ENCODE measurements around the gene CEBPE.

The CEBPE gene

GRCh38 chr14:23118506-23119362, at the start of gene CEBPE:
CEBPE (minus strand) TSS chr14:23119255; CDS start chr14:23119091, 164 bp downstream.
- DNase-seq (ENCODE audit: low read depth in 1 of 2, low spot score in 1 of 2): no peak

GRCh38 chr14:23168246-23168645, 49.2 kb upstream of the CEBPE start:
- DNase-seq (ENCODE audit: low read depth in 1 of 2, low spot score in 1 of 2): no peak

- DNase-seq (ENCODE audit: low read depth in 1 of 2, low spot score in 1 of 2): no peak
Measured at GRCh38 chr14:23167116-23167847, 48.2 kb upstream of the CEBPE start.

GRCh38 chr14:23164949-23165348, 45.9 kb upstream of the CEBPE start:
- no peak for DNase-seq (ENCODE audit: low read depth in 1 of 2, low spot score in 1 of 2)

GRCh38 chr14:23164250-23164649, 45.2 kb upstream of the CEBPE start:
- no peak for DNase-seq (ENCODE audit: low read depth in 1 of 2, low spot score in 1 of 2)

- DNase-seq (ENCODE audit: low read depth in 1 of 2, low spot score in 1 of 2): no peak
Measured at GRCh38 chr14:23163830-23164229, 44.8 kb upstream of the CEBPE start.

GRCh38 chr14:23162800-23163199, 43.7 kb upstream of the CEBPE start:
- DNase-seq (ENCODE audit: low read depth in 1 of 2, low spot score in 1 of 2): no peak

GRCh38 chr14:23162005-23162404, 43.0 kb upstream of the CEBPE start:
- no peak for DNase-seq (ENCODE audit: low read depth in 1 of 2, low spot score in 1 of 2)

- DNase-seq (ENCODE audit: low read depth in 1 of 2, low spot score in 1 of 2): no peak
Measured at GRCh38 chr14:23160924-23161522, 42.0 kb upstream of the CEBPE start.

- DNase-seq (ENCODE audit: low read depth in 1 of 2, low spot score in 1 of 2): no peak
Measured at GRCh38 chr14:23159532-23159931, 40.5 kb upstream of the CEBPE start.

- no peak for DNase-seq (ENCODE audit: low read depth in 1 of 2, low spot score in 1 of 2)
Measured at GRCh38 chr14:23158779-23159178, 39.7 kb upstream of the CEBPE start.

- no peak for DNase-seq (ENCODE audit: low read depth in 1 of 2, low spot score in 1 of 2)
Measured at GRCh38 chr14:23154964-23155587, 36.0 kb upstream of the CEBPE start.

- no peak for DNase-seq (ENCODE audit: low read depth in 1 of 2, low spot score in 1 of 2)
Measured at GRCh38 chr14:23153851-23154796, 35.1 kb upstream of the CEBPE start.

GRCh38 chr14:23151342-23151741, 32.3 kb upstream of the CEBPE start:
- DNase-seq (ENCODE audit: low read depth in 1 of 2, low spot score in 1 of 2): no peak

- no peak for DNase-seq (ENCODE audit: low read depth in 1 of 2, low spot score in 1 of 2)
Measured at GRCh38 chr14:23149745-23150144, 30.7 kb upstream of the CEBPE start.

GRCh38 chr14:23148591-23149249, 29.7 kb upstream of the CEBPE start:
- DNase-seq (ENCODE audit: low read depth in 1 of 2, low spot score in 1 of 2): no peak

- no peak for DNase-seq (ENCODE audit: low read depth in 1 of 2, low spot score in 1 of 2)
Measured at GRCh38 chr14:23147676-23148075, 28.6 kb upstream of the CEBPE start.

GRCh38 chr14:23146980-23147379, 27.9 kb upstream of the CEBPE start:
- no peak for DNase-seq (ENCODE audit: low read depth in 1 of 2, low spot score in 1 of 2)

GRCh38 chr14:23146351-23146910, 27.4 kb upstream of the CEBPE start:
- DNase-seq (ENCODE audit: low read depth in 1 of 2, low spot score in 1 of 2): no peak
